HG03460 (cell line): ENCODE measurements around the gene BSND.

Experiments used
- ATAC-seq: cut with Tn5 transposase; IDR thresholded peaks from one replicate; pipeline ENCODE4 v1.9.1; 2021; ENCODE audit not compliant: unreplicated experiment

Gene BSND

DNA sequence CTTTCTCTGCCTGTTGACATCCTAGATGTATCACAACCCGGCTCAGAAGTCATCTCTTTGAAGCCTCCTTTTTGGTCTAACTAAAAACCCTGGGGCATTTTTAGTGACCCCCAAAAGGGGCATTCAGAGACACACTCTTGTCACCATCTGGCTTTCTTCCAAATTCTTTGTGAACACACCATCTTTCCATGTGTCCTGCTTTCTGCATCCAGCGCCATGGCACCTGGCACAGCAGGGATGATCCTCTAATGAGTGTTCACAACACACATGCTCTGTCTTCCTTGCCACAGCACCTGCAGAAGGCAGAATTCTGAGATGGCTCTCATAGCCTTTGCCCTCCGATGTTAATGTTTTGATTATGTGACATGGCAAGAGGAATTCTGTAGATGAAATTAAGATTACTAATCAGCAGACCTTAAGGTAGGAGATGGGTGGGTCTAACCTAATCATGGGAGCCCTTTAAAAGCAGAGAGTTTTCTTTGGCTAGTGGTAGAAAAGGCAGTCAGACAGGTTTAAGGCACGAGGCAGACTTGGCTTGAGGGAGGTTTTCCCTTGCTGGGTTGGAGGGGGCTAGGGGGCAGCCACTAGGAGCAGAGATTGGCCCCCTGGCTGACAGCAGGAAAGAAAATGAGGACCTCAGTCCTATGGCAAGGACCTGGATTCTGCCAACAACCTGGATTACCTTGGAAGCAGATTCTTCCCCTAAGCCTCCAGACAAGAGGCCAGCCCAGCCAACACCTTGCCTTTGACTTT, 23.2 kb upstream of the BSND start:
- no peak for ATAC-seq

DNA sequence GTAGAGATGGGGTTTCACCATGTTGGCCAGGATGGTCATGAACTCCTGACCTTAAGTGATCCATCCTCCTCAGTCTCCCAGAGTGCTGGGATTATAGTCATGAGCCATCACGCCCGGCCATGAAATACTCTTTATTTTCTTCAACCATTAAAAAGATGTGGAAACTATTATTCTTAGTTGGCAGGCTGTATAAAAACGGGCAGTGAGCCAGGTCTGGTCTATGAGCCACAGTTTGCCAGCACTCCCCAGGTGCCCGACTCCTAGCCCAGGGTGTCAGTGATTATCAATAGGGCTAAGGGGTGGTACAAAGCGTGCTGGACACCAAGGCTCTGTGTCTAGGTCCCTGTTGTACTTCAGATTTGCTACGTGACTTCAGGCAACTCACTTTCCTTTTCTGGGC, 22.0 kb upstream of the BSND start:
- no peak for ATAC-seq

DNA sequence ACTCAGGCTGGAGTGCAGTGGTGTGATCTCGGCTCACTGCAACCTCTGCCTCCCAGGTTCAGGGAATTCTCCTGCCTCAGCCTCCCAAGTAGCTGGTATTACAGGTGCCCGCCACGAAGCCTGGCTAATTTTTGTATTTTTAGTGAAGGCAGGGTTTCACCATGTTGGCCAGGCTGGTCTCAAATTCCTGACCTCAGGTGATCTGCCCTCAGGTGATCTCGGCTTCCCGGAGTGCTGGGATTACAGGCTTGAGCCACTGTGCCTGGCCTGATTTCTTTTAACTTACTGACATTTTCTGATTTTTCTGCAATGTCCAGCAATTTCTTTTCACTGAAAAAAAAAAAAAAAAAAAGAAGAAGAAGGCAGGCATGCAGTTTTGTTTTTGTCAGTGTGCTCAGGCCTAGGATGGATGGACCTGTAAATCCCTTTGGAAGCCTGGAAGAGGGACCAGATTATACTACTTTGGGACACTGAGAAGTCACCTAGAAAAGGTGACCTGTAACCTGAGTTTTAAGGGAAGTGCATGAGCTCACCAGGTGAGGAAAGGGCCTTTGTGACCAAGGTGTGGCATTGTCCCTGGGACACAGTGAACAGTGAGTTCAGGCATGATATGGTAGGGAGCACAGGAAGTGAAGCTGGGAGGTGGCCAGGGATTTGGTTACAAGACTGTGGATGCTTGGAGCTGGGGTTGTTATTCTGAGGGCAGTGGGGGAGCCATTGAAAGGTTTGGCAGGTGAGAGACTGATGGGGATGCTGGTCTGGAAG, 21.0 kb upstream of the BSND start:
- ATAC-seq, result no peak

DNA sequence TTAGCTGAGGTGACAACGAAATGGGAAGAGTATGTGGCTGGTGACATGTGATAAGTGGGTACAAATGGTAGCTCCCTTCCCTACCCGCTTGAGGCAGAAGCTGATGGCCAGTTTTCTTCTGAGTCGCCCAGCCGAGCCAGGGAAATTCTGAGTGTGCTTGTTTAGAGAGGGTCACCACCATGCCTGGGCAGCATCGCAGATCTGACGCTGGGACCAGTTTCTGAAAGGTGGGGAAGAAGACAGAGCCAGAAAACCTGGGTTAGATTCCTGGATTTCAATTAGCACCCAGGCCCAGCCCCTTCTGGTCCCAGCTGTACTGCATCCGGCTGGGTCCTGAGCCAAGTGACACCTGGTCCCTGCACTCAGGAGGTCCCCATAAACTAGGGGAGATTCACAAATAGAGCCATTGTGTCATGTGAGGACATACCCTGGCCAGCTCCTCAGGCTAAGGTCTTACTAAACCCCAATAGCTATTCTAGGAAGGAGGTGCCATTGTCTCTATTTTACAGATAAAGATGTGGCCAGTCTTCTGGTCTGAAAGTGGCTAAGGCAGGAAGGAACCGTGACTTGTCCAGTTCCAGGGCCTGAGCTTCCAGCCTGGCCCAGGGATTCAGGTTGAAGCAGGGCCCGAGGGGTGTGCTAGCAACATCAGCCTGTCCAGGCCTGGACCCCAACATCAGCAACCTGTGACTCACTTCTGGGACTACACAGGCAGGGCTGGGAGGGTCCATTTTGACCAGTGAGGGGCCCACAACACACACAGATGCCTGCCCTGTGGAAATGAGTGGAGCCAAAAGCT, 20.0 kb upstream of the BSND start:
- ATAC-seq, result no peak

DNA sequence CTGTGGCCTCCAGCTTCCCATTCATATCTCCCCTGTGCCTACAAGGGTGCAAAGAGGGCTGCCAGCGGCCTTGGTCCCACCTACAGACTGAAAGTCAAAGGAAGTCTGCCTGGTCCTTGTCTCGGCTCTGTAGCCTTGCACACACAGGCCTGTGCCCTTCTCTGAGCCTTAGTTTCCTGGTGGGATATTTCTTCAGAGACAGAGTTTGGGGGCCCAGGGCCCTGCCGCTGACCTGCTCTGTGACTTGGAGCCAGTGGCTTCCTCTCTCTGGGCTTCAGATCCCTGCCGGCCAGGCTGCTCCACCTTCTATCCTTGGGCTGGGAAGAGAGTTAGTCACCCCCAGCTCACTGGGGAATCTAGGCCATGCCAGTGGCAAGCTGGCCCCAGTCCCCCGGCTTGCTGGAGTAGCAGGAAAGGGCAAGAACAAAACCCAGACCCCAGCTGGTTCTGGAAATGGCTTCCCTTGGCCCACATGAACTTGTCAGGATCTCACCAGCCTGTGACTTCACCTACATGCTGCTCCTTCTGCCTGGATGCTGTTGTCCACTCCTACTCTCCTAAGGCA, 19.3 kb upstream of the BSND start:
- ATAC-seq, result no peak

DNA sequence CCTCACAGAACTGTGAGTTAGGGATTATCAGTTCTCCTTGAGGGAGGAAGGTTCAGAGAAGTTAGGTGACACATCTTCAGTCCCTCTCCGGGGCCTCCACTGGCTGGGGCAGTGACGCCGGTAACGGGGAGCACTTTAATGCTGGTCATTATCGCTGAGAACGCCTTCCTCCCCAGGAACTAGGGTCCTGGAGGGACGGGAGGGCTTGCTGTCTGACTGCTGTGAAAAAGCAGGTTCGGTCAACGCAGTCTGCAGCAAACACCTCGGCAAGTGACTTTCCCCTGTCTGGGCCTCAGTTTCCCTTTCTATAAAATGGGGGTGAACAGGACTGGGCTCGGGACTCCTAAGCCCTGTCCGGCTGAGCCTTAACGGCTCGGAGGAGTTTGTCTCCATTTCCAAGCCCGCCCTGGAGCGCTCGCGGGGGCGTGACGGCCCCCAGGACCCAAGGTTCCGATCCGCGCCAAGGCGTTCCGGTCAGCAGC, 18.6 kb upstream of the BSND start:
- no peak for ATAC-seq

DNA sequence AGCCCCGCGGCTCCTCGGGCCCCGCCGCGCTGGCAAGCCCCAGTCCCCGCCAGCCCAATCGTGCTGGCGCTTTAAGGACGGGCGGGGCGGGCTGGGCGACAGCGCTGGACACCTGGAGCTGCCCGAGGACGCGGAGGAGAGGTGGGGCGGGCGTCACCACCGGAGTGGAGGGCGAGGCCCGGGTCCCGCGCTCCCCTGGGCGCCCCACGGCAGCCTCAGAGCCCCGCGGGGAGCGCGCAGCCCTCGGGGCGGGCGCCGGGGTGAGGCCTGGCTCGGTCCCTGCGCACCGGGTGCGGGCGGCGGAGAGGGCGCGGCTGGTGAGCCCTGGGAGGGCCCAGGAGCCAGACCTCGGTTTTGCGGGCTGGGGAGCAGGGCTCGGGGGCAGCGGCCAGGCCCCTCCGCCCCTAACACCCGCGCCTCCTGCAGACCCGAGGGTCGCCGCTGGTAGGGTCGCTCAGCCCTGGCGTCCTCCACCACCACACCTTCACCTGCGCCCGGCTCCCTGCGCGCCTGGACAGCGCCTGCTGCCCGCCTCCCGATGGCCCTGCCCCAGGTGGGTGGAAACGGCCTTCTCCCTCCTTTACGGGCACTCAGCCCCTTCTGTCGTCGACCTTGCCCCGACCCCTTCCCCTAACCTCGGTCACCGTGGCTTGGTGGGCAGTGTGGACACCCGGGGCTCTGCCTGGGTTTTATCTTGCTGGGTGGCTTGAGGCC, 18.0 kb upstream of the BSND start, which contains the start of gene TMEM61:
Gene TMEM61, plus strand, starts transcription at position 101 of the 714 bp plus-strand sequence. Its CDS starts 438 bp downstream, at position 539.
- no peak for ATAC-seq

DNA sequence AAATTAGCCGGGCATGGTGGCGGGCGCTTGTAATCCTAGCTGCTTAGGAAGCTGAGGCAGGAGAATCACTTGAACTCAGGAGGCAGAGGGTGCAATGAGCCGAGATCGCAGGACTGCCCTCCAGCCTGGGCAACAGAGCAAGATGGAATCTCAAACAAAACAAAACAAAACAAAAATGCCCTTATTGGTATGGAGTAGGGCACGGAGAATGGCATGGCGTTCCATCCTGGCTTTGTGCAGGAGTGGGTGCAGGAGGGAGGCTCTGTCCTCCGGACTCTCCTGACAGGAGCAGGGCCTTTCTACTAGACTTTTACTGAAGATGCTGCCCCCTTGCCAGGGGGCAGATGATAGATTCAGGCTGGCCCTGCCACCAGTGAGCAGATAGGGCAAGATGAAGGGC, 17.3 kb upstream of the BSND start:
- ATAC-seq, result no peak

DNA sequence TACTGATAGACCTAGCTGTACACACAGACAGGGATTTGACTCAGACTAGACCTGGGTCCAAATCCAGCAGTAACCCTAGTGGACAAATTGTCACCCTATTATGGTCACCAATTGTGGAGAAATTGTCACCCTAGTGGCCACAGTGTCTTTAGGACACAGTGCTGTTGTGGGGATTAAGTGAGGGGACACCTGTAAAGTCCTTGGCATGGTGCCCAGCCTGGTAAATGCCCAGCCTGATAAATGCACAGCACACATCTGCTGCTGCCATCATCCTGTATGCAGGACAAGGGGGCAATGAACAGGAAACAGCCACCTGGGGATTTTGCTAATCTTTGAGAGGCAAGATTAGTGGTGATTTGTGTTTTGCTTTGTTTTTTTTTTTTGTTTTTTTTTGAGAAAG, 16.0 kb upstream of the BSND start:
- ATAC-seq, result no peak

DNA sequence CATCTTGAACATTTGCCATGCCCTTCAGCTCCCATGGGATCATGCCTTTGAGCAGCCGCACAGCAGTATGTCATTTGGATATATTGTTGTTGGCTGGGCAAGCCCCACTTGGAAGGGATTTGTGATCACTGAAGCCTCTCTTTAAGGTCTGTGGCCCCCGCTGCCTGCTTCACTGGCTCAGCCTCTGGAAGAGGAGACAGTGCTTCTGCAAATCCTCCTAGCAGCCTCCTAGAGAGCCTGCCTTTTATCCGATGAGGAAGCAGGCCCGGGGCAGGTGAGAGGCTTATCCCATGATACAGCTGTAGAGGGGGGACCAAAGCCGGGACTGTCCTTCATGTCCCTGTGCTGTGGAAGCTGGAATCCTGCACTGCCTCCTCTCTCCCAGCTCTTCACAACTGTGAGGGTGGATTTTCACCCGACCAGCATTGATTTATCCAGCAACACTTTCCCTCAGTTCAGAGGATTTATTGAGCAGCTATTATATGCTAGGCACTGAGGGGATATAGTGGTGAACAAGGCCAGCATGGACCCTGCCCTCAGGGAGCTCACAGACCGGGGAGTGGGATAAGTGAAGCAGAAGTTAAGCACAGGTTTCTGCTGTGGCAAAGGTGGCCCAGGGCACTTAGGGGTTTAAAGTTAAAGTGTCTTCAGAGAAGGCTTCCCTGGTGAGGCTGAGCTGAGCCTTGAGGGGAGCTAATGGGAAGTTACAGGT, 14.4 kb upstream of the BSND start:
- no peak for ATAC-seq

DNA sequence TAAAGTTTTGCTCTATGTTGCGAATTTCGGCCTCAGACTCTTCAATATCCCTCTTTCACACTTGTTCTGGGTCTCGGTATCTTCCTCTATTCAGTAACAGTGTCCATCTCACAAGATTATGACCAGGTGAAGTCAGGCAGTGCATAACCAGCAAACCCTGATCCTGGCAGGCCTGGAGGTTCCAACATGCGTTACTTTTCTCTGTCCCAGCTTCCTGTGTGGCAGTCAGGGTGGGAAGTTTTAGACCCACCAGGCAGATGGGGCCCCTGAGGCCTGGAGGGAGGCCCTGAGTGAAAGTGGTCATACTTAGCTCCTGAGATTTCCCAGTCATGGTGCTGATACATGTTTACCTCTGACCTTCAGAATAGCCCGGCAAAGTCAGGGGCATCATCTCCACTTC, 13.2 kb upstream of the BSND start:
- no peak for ATAC-seq

DNA sequence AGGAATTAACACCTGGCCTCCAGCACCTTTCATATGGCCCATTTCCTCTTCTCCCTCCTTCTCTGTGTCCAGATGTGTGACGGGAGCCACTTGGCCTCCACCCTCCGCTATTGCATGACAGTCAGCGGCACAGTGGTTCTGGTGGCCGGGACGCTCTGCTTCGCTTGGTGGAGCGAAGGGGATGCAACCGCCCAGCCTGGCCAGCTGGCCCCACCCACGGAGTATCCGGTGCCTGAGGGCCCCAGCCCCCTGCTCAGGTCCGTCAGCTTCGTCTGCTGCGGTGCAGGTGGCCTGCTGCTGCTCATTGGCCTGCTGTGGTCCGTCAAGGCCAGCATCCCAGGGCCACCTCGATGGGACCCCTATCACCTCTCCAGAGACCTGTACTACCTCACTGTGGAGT, 12.7 kb upstream of the BSND start:
- no peak for ATAC-seq

DNA sequence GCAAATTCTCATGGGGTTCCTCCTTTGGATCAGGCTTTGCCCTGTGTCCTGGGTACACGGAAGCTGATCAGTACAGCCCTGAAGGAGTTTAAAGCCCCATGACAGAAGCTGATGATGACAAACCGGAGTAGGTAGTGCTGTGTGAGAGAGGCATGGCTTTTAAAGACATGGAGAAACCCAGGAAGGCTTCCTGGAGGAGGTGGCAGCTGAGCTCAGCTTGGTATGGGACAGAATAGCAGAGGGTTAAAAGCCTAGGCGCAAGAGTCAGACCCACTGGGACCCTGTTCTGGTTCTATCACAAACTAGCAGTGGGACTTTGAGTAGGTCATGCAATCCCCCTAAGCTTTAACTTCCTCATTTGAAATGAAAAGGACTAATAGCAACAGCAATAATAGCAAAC, 12.2 kb upstream of the BSND start:
- no peak for ATAC-seq

DNA sequence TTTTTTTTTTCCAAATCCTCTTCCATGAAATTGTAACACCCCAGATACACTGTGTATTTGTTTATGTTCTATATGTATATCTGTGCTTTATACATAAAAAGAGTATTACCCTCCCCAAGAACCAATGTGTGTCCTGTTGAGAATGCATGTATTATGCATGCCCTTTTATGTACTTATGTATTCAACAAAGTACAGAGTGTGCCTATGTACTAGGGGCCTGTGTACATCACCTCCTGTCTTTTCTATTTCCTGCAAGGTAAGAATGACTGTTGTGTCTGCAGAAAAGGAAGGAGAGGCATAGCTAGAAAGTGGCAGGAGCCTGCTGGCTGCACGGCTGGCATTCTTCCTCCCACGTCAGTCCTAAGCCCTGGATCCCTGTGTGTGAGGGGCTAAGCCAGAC, 11.3 kb upstream of the BSND start:
- ATAC-seq, result no peak

DNA sequence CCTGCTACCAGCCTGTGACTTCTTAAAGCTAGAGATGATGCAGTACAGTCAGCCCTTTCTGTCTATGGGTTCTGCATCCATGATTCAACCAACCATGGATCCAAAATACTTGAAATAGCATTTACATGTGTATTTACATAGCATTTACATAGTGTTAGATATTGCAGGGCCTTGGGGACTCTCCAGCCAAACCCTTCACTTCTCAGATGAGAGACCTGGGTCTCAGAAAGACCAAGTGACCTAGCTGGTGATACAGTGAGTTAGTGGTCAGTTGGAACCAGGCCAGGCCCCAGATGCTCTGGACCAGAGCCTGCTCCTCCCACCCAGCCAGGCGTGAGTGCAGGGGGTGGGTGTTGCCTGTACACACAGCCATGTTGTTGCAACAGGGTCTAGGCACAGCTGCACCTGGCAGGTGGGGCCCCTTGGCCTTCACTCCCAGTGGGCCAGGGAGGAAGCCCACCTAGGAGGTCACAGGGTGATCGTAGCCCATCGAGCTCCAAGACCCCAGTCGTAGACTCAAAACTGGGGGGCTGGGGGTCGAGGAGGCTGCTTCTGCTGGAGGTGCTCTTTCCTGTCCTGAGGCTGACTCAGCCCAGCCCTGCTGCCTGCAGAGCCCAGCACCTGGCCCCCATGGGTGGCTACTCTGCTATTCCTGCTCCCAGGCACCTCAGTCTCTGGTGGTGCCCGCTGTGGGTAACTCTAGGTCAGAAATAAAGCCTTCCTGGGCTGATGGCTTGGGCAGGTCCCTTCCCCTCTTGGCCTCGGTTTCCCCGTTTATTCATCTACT, 10.6 kb upstream of the BSND start:
- ATAC-seq, result no peak

DNA sequence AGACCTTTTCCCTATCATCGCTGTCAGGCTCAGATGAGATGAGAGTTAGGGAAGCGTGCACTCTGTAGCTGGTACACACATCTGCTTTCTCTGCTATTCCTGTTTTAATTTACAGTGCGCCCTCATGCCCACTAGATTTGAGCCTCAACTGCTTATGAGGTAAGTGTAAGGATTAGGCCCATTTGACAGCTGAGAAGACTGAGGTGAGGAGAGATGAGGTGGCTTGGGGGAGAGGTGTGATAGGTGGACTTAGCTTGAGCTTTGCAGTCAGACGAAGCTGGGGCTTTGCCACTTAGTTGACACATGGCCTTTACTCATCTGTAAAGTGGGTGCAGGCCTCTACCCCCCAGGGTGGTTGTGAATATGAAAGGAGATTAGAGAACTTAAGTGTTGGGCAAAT, 9.8 kb upstream of the BSND start:
- no peak for ATAC-seq

DNA sequence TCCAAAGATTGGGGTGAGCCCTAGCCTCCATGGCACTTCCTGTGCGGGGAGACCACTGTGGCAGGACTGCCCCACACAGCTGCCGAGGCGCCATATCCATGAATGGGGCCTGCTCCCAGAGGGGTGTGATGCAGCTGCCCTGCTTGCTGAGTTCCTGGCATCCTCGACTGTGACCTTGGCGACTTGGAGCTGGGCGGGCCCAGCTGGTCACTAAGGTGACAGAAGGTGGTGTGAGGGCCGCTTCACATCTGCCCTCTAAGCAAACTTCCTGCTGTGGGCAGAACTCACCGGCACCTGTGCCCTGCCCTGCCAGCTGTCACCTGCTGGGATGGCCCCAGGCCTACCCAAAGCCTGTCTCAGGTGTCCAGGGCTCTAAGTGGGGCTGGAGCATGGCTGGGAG, 9.3 kb upstream of the BSND start:
- ATAC-seq, result no peak

DNA sequence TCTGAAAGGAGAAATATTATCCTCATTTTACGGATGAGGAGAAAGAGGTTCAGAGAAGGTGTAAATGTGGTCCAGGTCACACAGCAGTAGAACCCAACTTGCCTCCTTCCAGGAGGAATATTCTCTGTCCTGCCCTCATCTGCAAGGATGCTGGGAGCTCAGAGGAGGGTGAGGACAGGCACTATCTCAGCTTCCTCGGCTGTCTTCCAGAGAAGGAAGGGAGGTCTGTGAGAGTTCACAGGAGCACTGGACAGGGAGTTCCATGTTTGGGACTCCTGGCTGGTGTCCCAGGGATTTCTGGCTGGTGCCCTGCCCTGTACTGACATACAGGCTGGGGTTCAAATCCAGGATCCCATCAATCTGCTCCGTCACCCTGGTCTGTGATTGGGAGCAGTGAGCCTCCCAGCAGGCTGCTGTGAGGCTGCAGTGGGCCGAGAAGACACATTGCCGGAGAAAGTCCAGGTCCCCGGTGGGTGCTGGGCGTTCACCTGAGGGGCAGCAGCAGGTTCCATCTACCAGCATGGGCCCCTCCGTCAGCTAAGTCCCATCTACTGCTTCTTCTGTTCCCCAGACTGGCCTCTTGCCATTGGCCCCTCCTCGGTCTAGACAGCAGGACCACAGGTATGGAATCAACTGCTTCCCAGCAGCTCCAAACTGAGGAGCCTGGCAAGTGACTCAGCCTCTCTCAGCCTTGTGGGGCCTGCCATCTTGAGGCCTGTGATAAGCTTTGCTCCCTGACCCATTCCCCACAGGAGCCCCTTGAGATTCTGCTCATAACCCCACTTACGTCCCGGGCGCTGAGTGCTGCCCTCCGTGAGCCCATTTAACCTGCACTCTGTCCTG, 8.5 kb upstream of the BSND start:
- ATAC-seq, result no peak
